Neural cell (in vitro differentiated cells): ENCODE results near the gene MAT2A.

Source experiments
- CTCF ChIP-seq: fragments of 450-650 bp; IDR thresholded peaks from 2 replicates; pipeline ENCODE4 v1.5.1; 2014; ENCODE audit warnings: antibody characterized with exemption, mild to moderate bottlenecking, moderate library complexity; ENCODE audit not compliant: poor library complexity, severe bottlenecking
- REST ChIP-seq: IDR thresholded peaks from 2 replicates; pipeline ENCODE4 v1.6.1; 2012; ENCODE audit warnings: borderline replicate concordance
- SMC3 ChIP-seq: fragments of 450-650 bp; conservative IDR thresholded peaks from 2 replicates; pipeline ENCODE4 v1.6.1; 2014; ENCODE audit warnings: antibody characterized with exemption, mild to moderate bottlenecking, moderate library complexity; ENCODE audit not compliant: poor library complexity

DNA sequence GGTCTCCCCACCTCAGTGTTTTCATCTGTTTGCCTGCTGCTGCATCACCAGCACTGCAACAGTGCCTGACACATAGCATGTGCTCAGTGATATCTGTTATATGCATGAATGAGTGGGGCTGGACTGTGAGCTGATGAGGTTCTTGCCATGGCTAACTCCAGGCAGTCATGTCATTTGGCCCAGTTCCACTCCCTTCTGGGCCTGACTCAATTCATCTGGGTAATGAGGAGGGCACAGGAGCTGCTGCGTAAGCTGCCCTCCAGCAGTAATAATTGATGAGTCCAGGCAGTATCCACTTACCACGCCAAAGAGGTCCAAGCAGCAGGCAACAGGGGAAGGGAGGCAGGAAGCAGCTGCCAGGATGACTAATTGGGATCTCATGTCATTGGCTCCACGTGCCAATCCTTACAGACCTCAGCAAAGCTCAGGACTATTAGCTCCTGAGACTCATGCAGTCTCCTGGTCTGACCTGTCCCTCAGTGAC is 34.1 kb upstream of the MAT2A start:
- TF ChIP-seq CTCF (no peak), SMC3 (no peak), REST (no peak)
